A673 (cell line): ENCODE data around the gene EHD3. TPM values are rescaled to one million over a fixed set of nuclear protein-coding genes. Genes with fewer than 3 reads are reported as not detected.

Source experiments
- BruUV-seq: library from RNA; stranded (reverse); fragments of 400-500 nt; replicated peaks from 2 replicates; lab custom pipeline; 2021; lab: Mats Ljungman, UMichigan
- CTCF ChIA-PET: fragments of 300-600 bp; sonication (Branson Sonifier 250); formaldehyde crosslinking; loops from one replicate; lab custom pipeline; 2022; ENCODE audit warnings: antibody characterized with exemption; lab: Charles Lee
- POLR2A ChIA-PET: fragments of 300-600 bp; sonication (Branson Sonifier 250); formaldehyde crosslinking; loops from one replicate; lab custom pipeline; 2022; ENCODE audit warnings: antibody characterized with exemption; ENCODE audit not compliant: low non-redundant PET; lab: Charles Lee
- DNase-seq: peaks from one replicate; pipeline ENCODE4 v3.0.0-alpha.2; 2015; ENCODE audit warnings: low spot score
- H3K27ac ChIP-seq: fragments of 200-600 bp; sonication (generic); 2 replicates; pipeline ENCODE4 v1.5.1; 2016; ENCODE audit warnings: mixed run types, low read depth, mild to moderate bottlenecking, mixed read lengths, antibody characterized with exemption, low read length; ENCODE audit not compliant: poor library complexity, severe bottlenecking
- H3K27me3 ChIP-seq: fragments of 200-600 bp; sonication (generic); replicated peaks from 2 replicates; pipeline ENCODE4 v1.6.1; 2017; ENCODE audit warnings: mixed run types, low read depth, mild to moderate bottlenecking, mixed read lengths, antibody characterized with exemption, low read length; ENCODE audit not compliant: insufficient read depth, poor library complexity
- H3K36me3 ChIP-seq: fragments of 200-600 bp; sonication (generic); 2 replicates; pipeline ENCODE4 v1.6.1; 2016; ENCODE audit warnings: mixed run types, mild to moderate bottlenecking, mixed read lengths, antibody characterized with exemption, low read length; ENCODE audit not compliant: insufficient read depth, poor library complexity, severe bottlenecking
- H3K4me1 ChIP-seq: fragments of 200-600 bp; sonication (generic); 2 replicates; pipeline ENCODE4 v1.6.1; 2017; ENCODE audit warnings: mixed run types, mild to moderate bottlenecking, mixed read lengths, antibody characterized with exemption, low read length; ENCODE audit not compliant: insufficient read depth, poor library complexity, severe bottlenecking
- H3K4me3 ChIP-seq: fragments of 200-600 bp; sonication (generic); 2 replicates; pipeline ENCODE4 v1.5.1; 2016; ENCODE audit warnings: low read depth, mixed run types, mild to moderate bottlenecking, mixed read lengths, low read length; ENCODE audit not compliant: poor library complexity, severe bottlenecking
- H3K9me3 ChIP-seq: fragments of 200-600 bp; sonication (generic); 2 replicates; pipeline ENCODE4 v1.6.1; 2016; ENCODE audit warnings: mixed run types, low read depth, mild to moderate bottlenecking, mixed read lengths, antibody characterized with exemption, low read length; ENCODE audit not compliant: poor library complexity, severe bottlenecking
- CTCF ChIP-seq: fragments of 300-800, 200-600 bp; sonication (generic); conservative IDR thresholded peaks from 2 replicates; pipeline ENCODE4 v1.5.1; 2017; ENCODE audit warnings: low read depth, mild to moderate bottlenecking, antibody characterized with exemption, low read length, moderate library complexity, mixed read lengths
- EZH2 ChIP-seq: fragments of 200-600 bp; sonication (generic); IDR thresholded peaks from 2 replicates; pipeline ENCODE4 v1.6.1; 2017; ENCODE audit warnings: borderline replicate concordance, low read depth, mild to moderate bottlenecking, mixed read lengths, antibody characterized with exemption, low read length; ENCODE audit not compliant: poor library complexity, severe bottlenecking
- intact Hi-C: fragments of 100-400 bp; cut with micrococcal nuclease; formaldehyde crosslinking; loops from one replicate; pipeline ENCODE4 v1.10.0; 2022; ENCODE audit not compliant: unreplicated experiment
- total RNA-seq: library from RNA; stranded (reverse); gene quantifications from 2 replicates; pipeline ENCODE4 v1.2.3, GENCODE V29; 2021

EHD3 gene
- total RNA-seq, 1 experiment from 2014 or later: 4.4 TPM

DNA sequence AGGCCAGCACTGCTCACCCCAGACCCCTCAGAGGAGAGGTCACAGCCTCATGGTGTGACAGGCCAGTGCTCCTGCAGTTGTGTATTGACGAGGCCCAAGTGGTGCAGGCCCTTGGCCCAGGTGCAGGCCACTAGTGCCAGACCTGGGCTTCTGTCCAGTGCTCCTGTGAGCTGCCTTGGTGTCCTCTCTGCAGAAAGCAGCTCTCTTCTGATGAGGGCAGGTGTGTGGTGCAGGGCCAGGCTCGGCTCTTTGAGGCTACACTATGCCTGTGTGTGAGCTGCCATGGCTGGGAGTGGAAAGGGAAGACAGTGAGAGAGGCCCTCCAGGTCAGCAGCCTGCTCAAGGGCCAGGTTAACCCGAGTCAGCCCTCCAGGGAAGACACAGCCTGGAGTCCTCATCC lies 17.1 kb downstream of the EHD3 start:
- Histone ChIP-seq H3K4me3 (no peak overlapping the region), H3K27me3 (no peaks in the 10 kb centered on the region), H3K4me1 (no peaks in the 10 kb centered on the region), H3K9me3 (no peaks in the 10 kb centered on the region), H3K27ac (no peak overlapping the region), H3K36me3 (no peaks in the 10 kb centered on the region)
- BruUV-seq: no TSS peak
- intact Hi-C loops: no loop called here
- ChIA-PET POLR2A (interaction anchor here (0.7 kb wide), 1 partner anchor 37 kb away, joined by 3 read pairs; no protein-coding TSS in a partner anchor), CTCF (no interaction called here)
- DNase-seq: no peak
- no peak for TF ChIP-seq EZH2

GRCh38 chr2:31251851-31252250 lies 17.9 kb downstream of the EHD3 start:
- H3K27ac ChIP-seq: no peak overlapping the region
- intact Hi-C loops: no loop called here
- CTCF ChIA-PET: no interaction called here
- no peaks in the 10 kb centered on the region for H3K27me3 ChIP-seq
- TF ChIP-seq EZH2: no peak
- no peak for TF ChIP-seq CTCF
- H3K4me1 ChIP-seq: no peaks in the 10 kb centered on the region
- BruUV-seq: no TSS peak
- H3K36me3 ChIP-seq: no peaks in the 10 kb centered on the region
- no peak for DNase-seq
- H3K9me3 ChIP-seq: no peaks in the 10 kb centered on the region
- no peak overlapping the region for H3K4me3 ChIP-seq
- POLR2A ChIA-PET: interaction anchor here (0.7 kb wide), 1 partner anchor 37 kb away, joined by 3 read pairs; no protein-coding TSS in a partner anchor

DNA sequence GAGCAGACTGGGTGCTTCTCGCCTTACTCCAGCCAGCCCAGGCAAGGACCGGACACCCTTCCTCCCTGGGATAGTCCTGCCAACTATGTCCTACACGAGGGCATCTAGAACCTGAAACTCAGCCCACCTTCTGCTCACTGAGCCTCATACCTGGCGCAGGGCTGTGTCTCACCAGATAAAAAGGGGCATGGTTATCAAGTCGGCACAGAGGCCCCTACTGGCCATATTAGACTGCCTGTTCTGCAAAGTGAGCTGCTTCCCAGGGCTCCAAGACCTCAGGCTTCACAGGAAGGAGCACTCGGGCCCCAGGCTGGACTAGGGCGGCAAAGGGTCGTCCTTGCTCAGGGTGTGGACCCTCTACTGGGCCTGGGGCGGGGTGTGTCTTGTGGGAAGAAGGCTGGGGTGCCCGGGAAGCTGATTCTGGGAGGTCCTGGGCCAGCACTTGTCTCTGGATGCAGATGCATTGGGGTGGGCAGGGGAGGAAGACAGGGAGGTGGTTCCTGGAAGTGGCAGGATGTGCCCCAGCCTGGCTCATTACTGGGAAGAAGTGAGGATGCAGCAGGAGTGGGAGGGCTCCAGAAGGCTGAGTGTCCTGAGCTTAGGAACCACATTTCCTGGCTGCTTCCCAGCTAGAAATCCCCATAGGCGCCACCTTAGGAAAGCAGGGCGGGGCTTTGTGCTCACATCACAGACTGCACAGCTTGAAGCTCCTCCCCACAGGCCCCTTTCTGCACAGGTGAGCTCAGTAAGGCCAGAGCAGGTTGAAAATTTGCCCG lies 19.6 kb downstream of the EHD3 start:
- H3K4me3 ChIP-seq: no peak overlapping the region
- intact Hi-C loops: no loop called here
- CTCF ChIA-PET: no interaction called here
- no peak for TF ChIP-seq CTCF
- no peak for TF ChIP-seq EZH2
- no peaks in the 10 kb centered on the region for H3K36me3 ChIP-seq
- POLR2A ChIA-PET: interaction anchor here (0.6 kb wide), 1 partner anchor 117 kb away, joined by 4 read pairs; no protein-coding TSS in a partner anchor
- BruUV-seq: no TSS peak
- H3K27me3 ChIP-seq: no peaks in the 10 kb centered on the region
- H3K4me1 ChIP-seq: no peaks in the 10 kb centered on the region
- no peak overlapping the region for H3K27ac ChIP-seq
- DNase-seq: no peak
- H3K9me3 ChIP-seq: no peaks in the 10 kb centered on the region
